ENCODE data around the gene UBE3C.

GRCh38 chr7:157152391-157152937 is 13.7 kb downstream of the UBE3C start:
- no peak for TF ChIP-seq POLR2A (IDR thresholded peaks at IDR 0.05)
- TF ChIP-seq POLR2AphosphoS5 (IDR thresholded peaks at IDR 0.05), result no peak
- TF ChIP-seq CTCF (IDR thresholded peaks at IDR 0.05), result no peak

All from gastroesophageal sphincter (tissue), 3 donors.